ENCODE data around the gene ATG9B.
A peak's percentile ranks its signal among the peaks of the same experiment; 100 is the strongest.
"Not testable (repeated sequence)": the region's sequence is repeated elsewhere in the genome, so short reads cannot be mapped to it uniquely, and the experiment has no call there.

Gene ATG9B

DNA sequence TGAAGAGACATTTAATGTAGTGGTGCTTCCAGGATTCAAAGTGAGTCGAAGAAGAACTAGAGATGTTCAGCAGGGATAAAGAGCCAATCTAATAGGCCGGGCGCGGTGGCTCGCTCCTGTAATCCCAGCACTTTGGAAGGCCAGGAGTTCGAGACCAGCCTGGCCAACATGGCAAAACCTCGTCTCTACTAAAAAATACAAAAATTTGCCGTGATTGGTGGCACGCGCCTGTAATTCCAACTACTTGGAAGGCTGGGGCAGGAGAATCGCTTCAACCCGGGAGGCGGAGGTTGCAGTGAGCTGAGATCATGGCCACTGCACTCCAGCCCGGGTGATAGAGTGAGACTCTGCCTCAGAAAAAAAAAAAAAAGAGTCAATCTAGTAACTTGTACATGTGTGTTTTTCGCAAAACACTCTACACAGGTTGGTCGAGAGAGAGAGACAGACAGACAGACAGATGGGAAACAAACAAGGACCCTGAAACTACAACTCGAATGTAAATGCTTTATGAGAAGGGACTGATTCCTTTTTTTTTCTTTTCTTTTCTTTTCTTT lies 4.7 kb upstream of the ATG9B start:
- TF ChIP-seq OSR1 (CRISPR knock-in tag; IDR thresholded peaks at IDR 0.05) (no peak), GLIS3 (CRISPR knock-in tag; IDR thresholded peaks at IDR 0.05) (no peak), ZFP30 (CRISPR knock-in tag; IDR thresholded peaks at IDR 0.05) (no peak), ISL1 (CRISPR knock-in tag; IDR thresholded peaks at IDR 0.05) (no peak; the same call in 1 of the 2 replicates), BACH2 (CRISPR knock-in tag; IDR thresholded peaks at IDR 0.05; ENCODE audit: borderline replicate concordance) (no peak), ZC3H10 (CRISPR knock-in tag; IDR thresholded peaks at IDR 0.05) (no peak), ZNF565 (CRISPR knock-in tag; conservative IDR thresholded peaks at IDR 0.05; ENCODE audit: low read depth) (no peak), SNAI2 (CRISPR knock-in tag; IDR thresholded peaks at IDR 0.05) (no peak; the same call in 1 of the 2 replicates), ARNTL (CRISPR knock-in tag; IDR thresholded peaks at IDR 0.05; ENCODE audit: borderline replicate concordance, low read depth) (no peak), RARB (CRISPR knock-in tag; IDR thresholded peaks at IDR 0.05) (no peak)
- TF ChIP-seq, protein P1, sequence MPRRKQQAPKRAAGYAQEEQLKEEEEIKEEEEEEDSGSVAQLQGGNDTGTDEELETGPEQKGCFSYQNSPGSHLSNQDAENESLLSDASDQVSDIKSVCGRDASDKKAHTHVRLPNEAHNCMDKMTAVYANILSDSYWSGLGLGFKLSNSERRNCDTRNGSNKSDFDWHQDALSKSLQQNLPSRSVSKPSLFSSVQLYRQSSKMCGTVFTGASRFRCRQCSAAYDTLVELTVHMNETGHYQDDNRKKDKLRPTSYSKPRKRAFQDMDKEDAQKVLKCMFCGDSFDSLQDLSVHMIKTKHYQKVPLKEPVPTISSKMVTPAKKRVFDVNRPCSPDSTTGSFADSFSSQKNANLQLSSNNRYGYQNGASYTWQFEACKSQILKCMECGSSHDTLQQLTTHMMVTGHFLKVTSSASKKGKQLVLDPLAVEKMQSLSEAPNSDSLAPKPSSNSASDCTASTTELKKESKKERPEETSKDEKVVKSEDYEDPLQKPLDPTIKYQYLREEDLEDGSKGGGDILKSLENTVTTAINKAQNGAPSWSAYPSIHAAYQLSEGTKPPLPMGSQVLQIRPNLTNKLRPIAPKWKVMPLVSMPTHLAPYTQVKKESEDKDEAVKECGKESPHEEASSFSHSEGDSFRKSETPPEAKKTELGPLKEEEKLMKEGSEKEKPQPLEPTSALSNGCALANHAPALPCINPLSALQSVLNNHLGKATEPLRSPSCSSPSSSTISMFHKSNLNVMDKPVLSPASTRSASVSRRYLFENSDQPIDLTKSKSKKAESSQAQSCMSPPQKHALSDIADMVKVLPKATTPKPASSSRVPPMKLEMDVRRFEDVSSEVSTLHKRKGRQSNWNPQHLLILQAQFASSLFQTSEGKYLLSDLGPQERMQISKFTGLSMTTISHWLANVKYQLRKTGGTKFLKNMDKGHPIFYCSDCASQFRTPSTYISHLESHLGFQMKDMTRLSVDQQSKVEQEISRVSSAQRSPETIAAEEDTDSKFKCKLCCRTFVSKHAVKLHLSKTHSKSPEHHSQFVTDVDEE (CRISPR knock-in tag; IDR thresholded peaks at IDR 0.05) = no peak
- TF ChIP-seq, protein P2, sequence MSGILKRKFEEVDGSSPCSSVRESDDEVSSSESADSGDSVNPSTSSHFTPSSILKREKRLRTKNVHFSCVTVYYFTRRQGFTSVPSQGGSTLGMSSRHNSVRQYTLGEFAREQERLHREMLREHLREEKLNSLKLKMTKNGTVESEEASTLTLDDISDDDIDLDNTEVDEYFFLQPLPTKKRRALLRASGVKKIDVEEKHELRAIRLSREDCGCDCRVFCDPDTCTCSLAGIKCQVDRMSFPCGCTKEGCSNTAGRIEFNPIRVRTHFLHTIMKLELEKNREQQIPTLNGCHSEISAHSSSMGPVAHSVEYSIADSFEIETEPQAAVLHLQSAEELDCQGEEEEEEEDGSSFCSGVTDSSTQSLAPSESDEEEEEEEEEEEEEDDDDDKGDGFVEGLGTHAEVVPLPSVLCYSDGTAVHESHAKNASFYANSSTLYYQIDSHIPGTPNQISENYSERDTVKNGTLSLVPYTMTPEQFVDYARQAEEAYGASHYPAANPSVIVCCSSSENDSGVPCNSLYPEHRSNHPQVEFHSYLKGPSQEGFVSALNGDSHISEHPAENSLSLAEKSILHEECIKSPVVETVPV (CRISPR knock-in tag; IDR thresholded peaks at IDR 0.05) = no peak
- ATAC-seq = no peak

DNA sequence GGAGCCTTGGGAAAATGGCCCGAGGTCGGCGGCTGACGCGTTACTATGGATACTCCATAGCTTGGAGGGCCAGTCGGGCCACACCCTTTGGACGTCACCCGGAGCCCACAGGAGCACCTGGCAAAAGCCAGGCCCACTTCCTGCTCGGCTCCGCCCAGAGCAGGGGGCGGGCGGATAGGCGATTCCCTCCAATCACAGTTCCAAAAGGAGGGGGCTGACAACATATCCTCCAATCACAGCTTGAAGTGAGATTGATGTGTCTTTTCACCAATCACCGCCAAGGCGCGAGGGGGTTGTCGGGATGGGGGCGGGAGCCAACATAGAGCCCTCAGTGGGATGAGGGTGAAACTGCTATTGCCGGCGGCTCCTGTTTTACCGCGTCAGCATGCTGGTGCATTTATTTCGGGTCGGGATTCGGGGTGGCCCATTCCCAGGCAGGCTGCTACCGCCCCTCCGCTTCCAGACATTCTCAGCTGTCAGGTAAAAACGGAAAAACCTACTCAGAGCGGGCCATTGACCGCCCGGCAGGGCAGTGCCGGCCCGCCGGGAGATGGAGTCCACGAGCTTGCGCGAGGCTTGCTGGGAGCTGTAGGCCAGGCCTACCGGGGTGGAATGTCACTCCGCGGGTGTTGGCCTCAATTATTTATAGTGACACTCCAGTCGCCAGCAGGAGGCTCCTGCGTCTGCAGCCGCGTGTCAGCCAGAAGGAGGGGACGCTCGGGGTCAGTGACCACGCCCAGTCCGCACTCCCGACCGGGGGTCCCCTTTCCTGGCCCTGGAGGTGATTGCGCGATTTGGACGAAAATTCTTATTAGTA lies 4.0 kb upstream of the ATG9B start, which contains the start of gene ABCB8:
ABCB8 (plus strand) TSS at position 320 of the 817 bp plus-strand sequence; CDS start at position 386, 66 bp downstream.
- ATAC-seq = peak; percentile 96

DNA sequence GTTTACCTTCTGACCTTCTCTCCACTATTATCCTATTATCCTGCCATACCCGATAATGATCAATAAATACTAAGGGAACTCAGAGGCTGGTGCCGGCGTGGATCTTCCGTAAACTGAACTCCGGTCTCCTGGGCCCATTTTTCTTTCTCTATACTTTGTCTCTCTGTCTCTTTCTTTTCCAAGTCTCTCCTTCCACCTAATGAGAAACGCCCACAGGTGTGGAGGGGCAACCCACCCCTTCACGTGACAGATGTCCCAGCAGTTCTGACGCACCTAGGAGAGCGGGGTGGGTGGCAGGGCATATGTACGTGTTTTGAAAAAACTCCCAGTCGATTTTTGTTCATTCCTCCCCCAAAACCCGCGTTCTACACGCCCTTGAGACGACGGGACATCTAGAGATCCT lies 3.4 kb upstream of the ATG9B start:
- ATAC-seq = not testable (repeated sequence)

More for the DNA sequence above, 4.0 kb upstream of the ATG9B start, which contains the start of gene ABCB8:
- TF ChIP-seq, protein P1 (CRISPR knock-in tag; IDR thresholded peaks at IDR 0.05) = 0 out of 2 replicates have a peak, but pooled peaks have one; percentile 80
- TF ChIP-seq ARNTL (CRISPR knock-in tag; IDR thresholded peaks at IDR 0.05; ENCODE audit: borderline replicate concordance, low read depth) (no peak), ZNF565 (CRISPR knock-in tag; conservative IDR thresholded peaks at IDR 0.05; ENCODE audit: low read depth) (no peak)

DNA sequence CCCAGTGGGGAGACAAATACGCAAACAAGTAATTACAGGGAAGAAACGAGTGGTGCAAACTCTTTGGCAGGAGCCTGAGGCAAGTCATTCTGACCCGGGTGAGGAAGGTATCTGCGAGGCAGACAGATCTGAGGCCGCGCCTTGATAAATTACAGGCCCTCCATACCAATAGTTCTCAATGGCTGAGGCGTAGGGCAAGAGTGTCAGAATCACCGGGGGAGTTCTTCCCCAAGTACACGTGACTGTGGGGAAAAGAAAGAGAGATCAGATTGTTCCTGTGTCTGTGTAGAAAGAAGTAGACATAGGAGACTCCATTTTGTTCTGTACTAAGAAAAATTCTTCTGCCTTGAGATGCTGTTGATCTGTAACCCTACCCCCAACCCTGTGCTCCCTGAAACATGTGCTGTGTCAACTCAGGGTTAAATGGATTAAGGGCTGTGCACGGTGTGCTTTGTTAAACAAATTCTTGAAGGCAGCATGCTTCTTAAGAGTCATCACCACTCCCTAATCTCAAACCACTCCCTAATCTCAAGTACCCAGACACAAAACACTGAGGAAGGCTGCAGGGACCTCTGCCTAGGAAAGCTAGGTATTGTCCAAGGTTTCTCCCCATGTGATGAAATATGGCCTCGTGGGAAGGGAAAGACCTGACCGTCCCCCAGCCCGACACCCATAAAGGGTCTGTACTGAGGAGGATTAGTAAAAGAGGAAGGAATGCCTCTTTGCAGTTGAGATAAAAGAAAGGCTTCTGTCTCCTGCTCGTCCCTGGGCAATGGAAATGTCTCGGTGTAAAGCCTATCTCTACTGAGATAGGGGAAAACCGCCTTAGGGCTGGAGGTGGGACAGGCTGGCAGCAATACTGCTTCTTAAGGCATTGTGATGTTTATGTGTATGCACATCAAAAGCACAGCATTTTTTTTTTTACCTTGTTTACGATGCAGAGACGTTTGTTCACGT lies 2.8 kb upstream of the ATG9B start:
- ATAC-seq = not testable (repeated sequence)

DNA sequence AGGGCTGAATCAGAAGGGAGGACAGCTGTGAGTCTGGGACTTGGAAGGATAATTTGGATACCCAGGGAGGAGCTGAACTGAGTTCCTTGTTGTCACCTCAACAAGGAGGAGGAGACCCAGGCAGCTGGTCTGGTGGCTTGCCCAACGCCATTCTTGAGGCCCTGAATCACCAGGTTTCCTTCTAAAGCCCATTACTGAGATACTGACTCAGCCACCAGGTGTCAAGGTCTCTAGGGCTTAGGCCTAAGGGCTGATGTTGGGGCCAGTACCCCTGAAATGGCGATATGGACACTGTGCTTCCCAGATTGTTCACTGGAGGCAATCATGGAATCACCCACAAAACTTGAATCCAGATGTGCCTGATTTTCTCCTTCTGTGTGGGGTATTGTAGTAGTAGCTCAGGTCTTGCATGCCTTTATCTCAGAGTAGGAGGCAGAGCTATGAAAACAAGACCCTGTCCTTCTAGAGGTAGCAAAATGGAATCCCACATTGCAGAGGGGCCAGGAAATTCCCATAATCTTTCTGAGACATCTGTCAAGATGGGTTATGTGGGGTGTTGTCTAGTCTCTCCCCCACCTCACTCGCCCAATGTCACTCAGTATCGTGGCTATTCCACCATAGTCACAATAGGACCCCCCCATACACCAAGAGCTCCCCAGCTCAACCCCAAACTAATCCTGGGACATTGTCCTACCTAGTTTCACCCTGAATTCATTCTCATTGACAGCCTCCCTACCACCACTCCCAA lies 1.8 kb upstream of the ATG9B start:
- no peak for ATAC-seq
- TF ChIP-seq OSR1 (CRISPR knock-in tag; IDR thresholded peaks at IDR 0.05) (no peak), ZNF70 (CRISPR knock-in tag; IDR thresholded peaks at IDR 0.05) (no peak), CSDC2 (CRISPR knock-in tag; IDR thresholded peaks at IDR 0.05) (no peak), ZC3H10 (CRISPR knock-in tag; IDR thresholded peaks at IDR 0.05) (no peak), ARNTL (CRISPR knock-in tag; IDR thresholded peaks at IDR 0.05; ENCODE audit: borderline replicate concordance, low read depth) (no peak), GLIS3 (CRISPR knock-in tag; IDR thresholded peaks at IDR 0.05) (no peak), BACH2 (CRISPR knock-in tag; IDR thresholded peaks at IDR 0.05; ENCODE audit: borderline replicate concordance) (no peak), RARB (CRISPR knock-in tag; IDR thresholded peaks at IDR 0.05) (no peak), ZFP30 (CRISPR knock-in tag; IDR thresholded peaks at IDR 0.05) (no peak), ESRRG (CRISPR knock-in tag; IDR thresholded peaks at IDR 0.05) (no peak)
- TF ChIP-seq, protein P2 (CRISPR knock-in tag; IDR thresholded peaks at IDR 0.05) = no peak
- TF ChIP-seq, protein P3, sequence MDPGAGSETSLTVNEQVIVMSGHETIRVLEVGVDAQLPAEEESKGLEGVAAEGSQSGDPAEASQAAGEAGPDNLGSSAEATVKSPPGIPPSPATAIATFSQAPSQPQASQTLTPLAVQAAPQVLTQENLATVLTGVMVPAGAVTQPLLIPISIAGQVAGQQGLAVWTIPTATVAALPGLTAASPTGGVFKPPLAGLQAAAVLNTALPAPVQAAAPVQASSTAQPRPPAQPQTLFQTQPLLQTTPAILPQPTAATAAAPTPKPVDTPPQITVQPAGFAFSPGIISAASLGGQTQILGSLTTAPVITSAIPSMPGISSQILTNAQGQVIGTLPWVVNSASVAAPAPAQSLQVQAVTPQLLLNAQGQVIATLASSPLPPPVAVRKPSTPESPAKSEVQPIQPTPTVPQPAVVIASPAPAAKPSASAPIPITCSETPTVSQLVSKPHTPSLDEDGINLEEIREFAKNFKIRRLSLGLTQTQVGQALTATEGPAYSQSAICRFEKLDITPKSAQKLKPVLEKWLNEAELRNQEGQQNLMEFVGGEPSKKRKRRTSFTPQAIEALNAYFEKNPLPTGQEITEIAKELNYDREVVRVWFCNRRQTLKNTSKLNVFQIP (CRISPR knock-in tag; IDR thresholded peaks at IDR 0.05; ENCODE audit: borderline replicate concordance, low read depth) = no peak

Data from SK-N-SH treated with all-trans-retinoic acid at 6 μM for 48 hours (cell line).